Loucy (cell line): Measurements from ENCODE around the gene PPRC1.

Experiments
- H2AFZ ChIP-seq: fragments of 200-600 bp; sonication (generic); 2 replicates; pipeline ENCODE4 v1.6.0; 2016; ENCODE audit warnings: antibody characterized with exemption, mild to moderate bottlenecking, low read length, moderate library complexity
- H3F3A ChIP-seq: fragments of 200-600 bp; 2 replicates; pipeline ENCODE4 v1.6.0; 2016; ENCODE audit warnings: antibody characterized with exemption, low read depth, mild to moderate bottlenecking
- H3K27me3 ChIP-seq: fragments of 200-600 bp; sonication (generic); 2 replicates; pipeline ENCODE4 v1.6.1; 2014; ENCODE audit warnings: low read length, mild to moderate bottlenecking; ENCODE audit not compliant: insufficient read depth, poor library complexity, severe bottlenecking
- H3K36me3 ChIP-seq: fragments of 200-600 bp; sonication (generic); 2 replicates; pipeline ENCODE4 v1.6.1; 2016; ENCODE audit warnings: low read length; ENCODE audit not compliant: insufficient read depth
- H3K4me1 ChIP-seq: fragments of 200-600 bp; sonication (generic); 2 replicates; pipeline ENCODE4 v1.5.1; 2014; ENCODE audit warnings: low read length, mild to moderate bottlenecking; ENCODE audit not compliant: insufficient read depth, poor library complexity, severe bottlenecking
- H3K4me2 ChIP-seq: fragments of 200-600 bp; sonication (generic); 2 replicates; pipeline ENCODE4 v1.6.0; 2014; ENCODE audit warnings: antibody characterized with exemption, low read length, low read depth, mild to moderate bottlenecking; ENCODE audit not compliant: poor library complexity, severe bottlenecking
- H3K4me3 ChIP-seq: fragments of 200-600 bp; sonication (generic); 2 replicates; pipeline ENCODE4 v1.5.1; 2014; ENCODE audit warnings: low read length, mild to moderate bottlenecking, mixed read lengths; ENCODE audit not compliant: poor library complexity, severe bottlenecking
- H3K79me2 ChIP-seq: fragments of 200-600 bp; sonication (generic); 2 replicates; pipeline ENCODE4 v1.6.1; 2014; ENCODE audit warnings: low read length; ENCODE audit not compliant: insufficient read depth
- H3K9ac ChIP-seq: fragments of 200-600 bp; sonication (generic); 2 replicates; pipeline ENCODE4 v1.6.0; 2014; ENCODE audit warnings: mild to moderate bottlenecking, low read depth, low read length, moderate library complexity; ENCODE audit not compliant: poor library complexity, severe bottlenecking
- H3K9me2 ChIP-seq: fragments of 200-600 bp; sonication (generic); replicated peaks from 2 replicates; pipeline ENCODE4 v1.6.1; 2016; ENCODE audit warnings: low read depth, low read length, mixed read lengths
- H3K9me3 ChIP-seq: fragments of 200-600 bp; sonication (generic); 2 replicates; pipeline ENCODE4 v1.6.1; 2014; ENCODE audit warnings: mild to moderate bottlenecking, antibody characterized with exemption, low read length, low read depth; ENCODE audit not compliant: insufficient read depth
- H4K20me1 ChIP-seq: fragments of 200-600 bp; sonication (generic); 2 replicates; pipeline ENCODE4 v1.6.0; 2014; ENCODE audit warnings: antibody characterized with exemption, low read length, mild to moderate bottlenecking; ENCODE audit not compliant: insufficient read depth, poor library complexity, severe bottlenecking
- CTCF ChIP-seq: fragments of 200-600 bp; sonication (generic); conservative IDR thresholded peaks from 2 replicates; pipeline ENCODE4 v1.5.1; 2014; ENCODE audit warnings: mild to moderate bottlenecking, antibody characterized with exemption, low read length
- EZH2phosphoT487 ChIP-seq: fragments of 200-600 bp; IDR thresholded peaks from 2 replicates; pipeline ENCODE4 v1.6.1; 2018; ENCODE audit warnings: antibody characterized with exemption, mild to moderate bottlenecking, moderate library complexity, borderline replicate concordance

Gene PPRC1

GRCh38 chr10:102151774-102152544, 19.1 kb downstream of the PPRC1 start, which contains the start of gene NOLC1:
Gene NOLC1, plus strand, starts transcription at chr10:102152389. Its CDS starts 22 bp downstream, at chr10:102152411.
- H3K36me3 ChIP-seq = peaks cover 26% of the 10 kb centered on the region; the same call in 1 of the 2 replicates
- peak within 1 kb of the TSS; percentile 84 for H3K4me2 ChIP-seq
- peak within 1 kb of the TSS; percentile 86 for H2AFZ ChIP-seq
- H3K9ac ChIP-seq = peak within 1 kb of the TSS; percentile 91
- H3K4me3 ChIP-seq = peak within 1 kb of the TSS; percentile 97
- peaks cover 18% of the 10 kb centered on the region for H3K4me1 ChIP-seq
- peaks cover 35% of the 10 kb centered on the region for H4K20me1 ChIP-seq
- H3F3A ChIP-seq = peaks cover 12% of the 10 kb centered on the region; the same call in 1 of the 2 replicates
- H3K79me2 ChIP-seq = peaks cover 48% of the 10 kb centered on the region
- no peaks in the 10 kb centered on the region for H3K9me3 ChIP-seq
- H3K9me2 ChIP-seq = no peaks in the 10 kb centered on the region
- H3K27me3 ChIP-seq = no peaks in the 10 kb centered on the region
- TF ChIP-seq EZH2phosphoT487 = no peak
- no peak for TF ChIP-seq CTCF

- Histone ChIP-seq H2AFZ (peak overlapping the region; percentile 86), H3K27me3 (no peaks in the 10 kb centered on the region), H3K4me1 (peaks cover 18% of the 10 kb centered on the region), H4K20me1 (peaks cover 40% of the 10 kb centered on the region), H3K79me2 (peaks cover 53% of the 10 kb centered on the region), H3K9ac (peak overlapping the region; percentile 91), H3K36me3 (peaks cover 27% of the 10 kb centered on the region; the same call in 1 of the 2 replicates), H3K4me3 (peak overlapping the region; percentile 97), H3K4me2 (peak overlapping the region; percentile 84), H3K9me2 (no peaks in the 10 kb centered on the region), H3F3A (peaks cover 12% of the 10 kb centered on the region; the same call in 1 of the 2 replicates), H3K9me3 (no peaks in the 10 kb centered on the region)
- TF ChIP-seq CTCF (no peak), EZH2phosphoT487 (no peak)
These were observed 19.7 kb downstream of the PPRC1 start for GRCh38 chr10:102152545-102152890.

GRCh38 chr10:102153093-102153620, 20.3 kb downstream of the PPRC1 start:
- Histone ChIP-seq H3K9me3 (no peaks in the 10 kb centered on the region), H3K9me2 (no peaks in the 10 kb centered on the region), H3F3A (peaks cover 12% of the 10 kb centered on the region; the same call in 1 of the 2 replicates), H2AFZ (no peak overlapping the region), H3K27me3 (no peaks in the 10 kb centered on the region), H3K4me2 (peak overlapping the region; percentile 84), H3K4me3 (peak overlapping the region; percentile 97), H3K4me1 (peaks cover 22% of the 10 kb centered on the region), H3K36me3 (peaks cover 28% of the 10 kb centered on the region; the same call in 1 of the 2 replicates), H3K79me2 (peaks cover 60% of the 10 kb centered on the region), H4K20me1 (peaks cover 44% of the 10 kb centered on the region), H3K9ac (peak overlapping the region; percentile 91)
- TF ChIP-seq EZH2phosphoT487 = no peak
